GM18505 (cell line): Measurements from ENCODE around the gene BRD9.
"Not testable (repeated sequence)": the region's sequence is repeated elsewhere in the genome, so short reads cannot be mapped to it uniquely, and the experiment has no call there.

ENCODE experiments used
- ATAC-seq: cut with Tn5 transposase; IDR thresholded peaks from one replicate; pipeline ENCODE4 v1.9.1; 2021; ENCODE audit not compliant: unreplicated experiment
- POLR2A ChIP-seq: IDR thresholded peaks from 4 replicates; pipeline ENCODE4 v1.6.1; 2011; ENCODE audit warnings: borderline replicate concordance; ENCODE audit not compliant: insufficient read depth, insufficient read length; ENCODE audit errors: extremely low read depth

BRD9 gene

DNA sequence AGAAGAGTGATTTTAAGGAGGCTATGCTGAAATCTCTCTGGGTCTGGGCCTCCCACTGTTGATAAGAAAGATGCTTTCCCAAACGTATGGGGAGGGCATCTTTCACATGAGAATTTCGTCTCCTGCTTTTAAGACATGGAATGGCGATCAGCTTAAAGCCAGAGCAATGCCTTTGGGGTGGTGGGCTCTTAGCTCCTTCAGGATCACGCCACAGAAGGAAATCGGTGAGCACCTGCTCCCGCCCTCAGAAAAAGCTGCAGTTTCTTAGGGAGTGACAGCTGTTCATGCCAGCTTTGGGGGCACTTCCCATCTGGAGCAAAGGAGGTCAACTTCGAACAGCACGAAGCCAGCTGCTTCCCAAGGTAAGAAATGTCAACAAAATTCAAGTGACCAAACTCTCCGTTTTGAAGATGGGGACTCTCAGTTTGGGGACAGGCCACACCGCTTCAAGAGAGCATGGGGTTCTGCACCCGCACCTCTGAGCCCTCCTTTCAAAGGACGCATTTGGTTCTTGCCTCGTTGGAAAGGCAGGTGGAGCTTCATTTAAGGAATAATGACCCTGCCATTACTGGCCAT lies 39.1 kb upstream of the BRD9 start:
- ATAC-seq: no peak
- TF ChIP-seq POLR2A: no peak

DNA sequence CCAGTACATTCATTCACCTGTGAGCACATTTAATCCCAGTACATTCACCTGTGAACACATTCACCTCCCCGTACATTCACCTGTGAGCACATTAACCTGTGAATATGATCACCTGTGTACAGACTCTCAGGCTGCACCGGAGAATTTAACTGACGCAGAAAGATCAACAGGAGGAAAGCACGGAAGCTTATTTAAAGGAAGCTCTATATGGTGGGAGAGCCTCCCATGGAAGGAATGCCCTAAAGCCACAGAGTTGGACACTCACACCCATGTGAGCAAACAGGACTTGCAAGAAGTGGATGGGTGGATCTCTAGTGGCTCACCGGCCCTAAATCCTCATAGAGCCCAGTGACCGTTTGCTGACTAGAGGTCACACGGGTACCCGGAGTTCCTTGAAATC lies 38.3 kb upstream of the BRD9 start:
- no peak for TF ChIP-seq POLR2A
- no peak for ATAC-seq

DNA sequence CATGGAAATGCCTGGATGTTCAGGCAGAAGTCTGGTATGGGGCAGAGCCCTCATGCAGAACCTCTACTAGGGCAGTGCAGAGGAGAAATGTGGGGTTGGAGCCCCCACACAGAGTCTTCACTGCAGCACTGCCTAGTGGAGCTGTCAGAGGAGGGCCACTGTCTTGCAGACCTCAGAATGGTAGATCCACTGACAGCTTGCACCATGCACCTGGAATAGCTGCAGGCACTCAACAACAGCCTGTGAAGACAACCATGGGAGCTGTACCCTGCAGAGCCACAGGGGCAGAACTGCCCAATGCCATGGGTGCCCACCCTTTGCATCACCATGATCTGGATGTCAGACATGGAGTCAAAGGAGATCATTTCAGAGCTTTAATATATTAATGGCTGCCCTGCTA lies 37.0 kb upstream of the BRD9 start:
- TF ChIP-seq POLR2A: no peak
- ATAC-seq: no peak

DNA sequence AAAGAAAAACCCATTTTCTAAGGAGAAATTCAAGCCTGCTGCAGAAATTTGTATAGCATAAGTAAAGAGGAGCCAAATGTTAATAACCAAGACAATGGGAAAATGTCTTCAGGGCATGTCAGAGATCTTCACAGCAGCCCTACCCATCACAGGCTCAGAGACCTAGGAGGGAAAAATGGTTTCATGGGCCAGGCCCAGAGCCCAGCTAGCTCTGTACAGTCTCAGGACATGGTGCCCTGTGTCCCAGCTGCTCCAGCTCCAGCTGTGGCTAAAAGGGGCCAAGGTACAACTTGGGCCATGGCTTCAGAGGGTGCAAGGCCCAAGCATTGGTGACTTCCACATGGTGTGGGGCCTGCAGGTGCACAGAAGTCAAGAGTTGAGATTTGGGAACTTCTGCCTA lies 36.6 kb upstream of the BRD9 start:
- not testable (repeated sequence) for ATAC-seq

DNA sequence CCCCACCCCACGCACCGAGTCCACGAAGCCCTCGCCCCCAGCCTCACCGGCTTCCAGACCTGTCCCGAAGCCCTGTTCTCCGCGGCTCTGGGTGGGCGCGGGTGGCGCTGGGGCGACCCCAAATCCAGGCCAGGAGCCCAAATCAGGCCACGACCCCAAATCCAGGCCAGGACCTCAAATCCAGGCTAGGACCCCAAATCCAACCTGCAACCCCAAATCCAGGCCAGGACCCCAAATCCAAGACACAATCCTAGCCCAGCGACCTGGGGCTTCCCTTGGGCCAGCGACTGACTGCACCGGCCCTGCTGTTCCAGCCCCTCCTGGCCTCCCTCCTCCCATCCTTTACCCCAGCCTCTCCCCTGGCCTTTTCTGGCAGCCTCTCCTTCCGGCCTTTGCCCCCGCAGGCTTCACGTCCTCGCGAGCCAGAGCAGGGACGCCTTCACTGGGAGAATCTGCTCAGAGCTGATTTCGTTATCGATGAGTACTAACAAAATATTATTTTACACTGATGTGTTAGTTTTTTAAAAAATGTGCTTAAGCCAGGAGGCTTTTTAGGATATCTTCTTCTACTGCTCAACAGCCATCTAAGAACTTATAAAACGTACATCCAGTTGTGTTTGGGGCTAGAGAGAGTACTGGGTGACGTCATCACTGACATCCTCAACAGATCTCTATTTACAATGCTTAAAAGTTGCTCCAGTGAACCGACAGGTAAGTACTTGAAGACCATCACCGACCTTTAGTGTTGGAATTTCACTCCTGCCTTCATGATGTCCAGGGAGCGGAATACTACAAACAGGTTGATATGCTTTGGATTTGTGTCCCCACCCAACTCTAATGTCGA lies 34.8 kb upstream of the BRD9 start:
- no peak for TF ChIP-seq POLR2A
- ATAC-seq: no peak

DNA sequence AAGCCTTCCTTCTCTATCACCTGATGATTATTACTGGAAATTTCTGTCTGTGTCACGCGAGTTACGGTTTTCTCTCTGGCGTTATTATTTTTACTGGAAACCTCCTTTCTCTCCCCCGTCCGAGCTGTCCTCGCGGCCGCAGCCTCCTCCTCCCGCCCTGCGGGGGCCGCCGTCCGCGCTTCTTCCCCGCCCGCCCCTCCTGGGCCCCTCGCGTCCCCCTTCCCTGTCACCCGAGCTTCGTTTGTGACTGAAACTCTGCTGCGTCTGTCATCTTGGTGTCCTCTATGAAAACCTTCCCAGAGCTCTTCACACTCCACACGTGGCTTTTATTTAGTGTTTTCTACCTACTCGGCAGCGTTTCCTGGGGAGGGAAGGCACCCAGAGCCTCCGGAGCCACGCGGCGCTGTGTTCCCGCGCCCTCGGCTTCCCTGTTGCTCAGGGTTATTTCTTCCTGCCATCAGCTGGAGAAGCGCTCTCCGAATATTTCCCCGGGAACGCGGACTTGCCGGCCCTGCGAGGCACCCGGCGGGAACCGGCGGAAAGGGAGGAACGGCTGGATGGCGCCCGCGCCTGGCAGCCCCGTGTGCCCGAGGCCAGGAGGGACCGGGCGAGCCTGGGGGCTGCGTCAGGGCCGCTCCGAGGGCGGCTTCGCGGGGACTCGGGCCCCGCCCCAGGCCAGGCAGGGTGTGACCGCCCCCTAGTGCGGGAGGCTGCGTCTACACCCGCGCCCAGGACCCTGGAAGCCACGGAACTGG lies 34.0 kb upstream of the BRD9 start:
- no peak for TF ChIP-seq POLR2A
- no peak for ATAC-seq

DNA sequence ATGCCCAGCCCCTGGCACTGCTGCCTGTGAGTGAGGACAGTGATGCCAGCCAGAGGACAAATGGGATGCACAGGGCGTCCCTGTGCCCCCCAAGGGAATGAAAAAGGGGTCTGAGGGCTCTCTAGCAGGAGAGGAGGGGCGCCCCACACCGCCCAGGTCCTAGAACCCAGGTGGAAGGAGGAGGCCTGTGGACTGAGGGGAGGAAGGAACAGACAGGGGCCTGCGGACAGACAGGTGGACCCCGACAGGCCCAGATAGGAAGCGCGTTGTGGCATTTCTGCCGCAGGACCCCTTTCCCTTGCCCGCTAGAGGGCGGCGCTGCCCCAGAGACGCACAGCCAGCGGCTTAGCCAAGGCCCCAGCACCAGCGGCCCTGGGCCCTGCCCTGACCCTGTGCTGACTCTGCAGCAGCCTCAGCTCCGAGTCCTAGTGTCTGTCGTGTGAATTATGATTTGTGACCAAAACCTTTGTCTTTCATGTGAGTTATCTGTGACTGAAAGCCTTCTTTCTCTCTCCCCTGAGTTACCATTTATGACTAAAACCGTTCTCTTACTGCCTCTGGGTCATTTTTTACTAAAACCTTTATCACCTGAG lies 30.8 kb upstream of the BRD9 start:
- TF ChIP-seq POLR2A: no peak
- peak; percentile 61 for ATAC-seq

DNA sequence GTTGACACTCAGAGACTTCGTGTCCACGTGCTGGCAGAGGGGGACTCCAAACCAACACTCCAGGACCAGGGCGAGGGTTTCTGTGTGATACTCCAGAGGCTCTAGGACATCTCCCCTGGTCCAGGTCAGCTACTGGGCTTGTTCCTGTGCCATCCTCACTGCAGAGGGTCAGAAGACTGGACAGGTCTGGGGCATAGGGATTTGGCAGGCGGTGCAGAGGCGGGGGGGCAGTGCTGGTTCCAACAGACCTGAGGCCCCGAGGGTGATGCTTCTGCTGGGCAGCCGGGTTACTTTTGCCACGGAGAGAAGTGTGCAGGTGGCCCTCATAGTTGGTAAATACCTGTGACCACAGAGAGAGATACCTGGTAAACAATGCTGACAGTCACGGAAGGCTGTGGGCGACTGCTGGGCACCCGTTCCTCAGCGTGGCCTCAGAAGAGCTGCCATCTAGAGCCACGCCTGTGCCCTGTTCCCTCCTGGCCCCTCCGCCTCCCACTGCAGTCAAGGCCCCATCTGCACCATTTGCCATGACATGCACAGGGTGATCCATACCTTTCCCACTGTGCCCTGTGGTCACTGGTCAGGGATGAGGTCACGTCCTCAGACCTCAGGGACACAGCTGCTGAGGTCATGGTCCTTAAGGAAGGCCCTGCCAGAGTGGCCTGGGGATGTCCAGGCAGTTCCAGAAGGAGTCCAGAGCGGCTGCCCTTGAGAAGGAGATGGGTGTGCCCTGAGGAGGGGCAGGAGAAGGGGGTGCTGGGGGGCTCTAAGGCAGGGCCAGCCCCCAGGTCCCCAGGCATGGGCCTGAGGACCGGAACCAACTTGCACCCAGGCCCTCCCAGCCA lies 30.1 kb upstream of the BRD9 start:
- no peak for ATAC-seq
- TF ChIP-seq POLR2A: no peak

DNA sequence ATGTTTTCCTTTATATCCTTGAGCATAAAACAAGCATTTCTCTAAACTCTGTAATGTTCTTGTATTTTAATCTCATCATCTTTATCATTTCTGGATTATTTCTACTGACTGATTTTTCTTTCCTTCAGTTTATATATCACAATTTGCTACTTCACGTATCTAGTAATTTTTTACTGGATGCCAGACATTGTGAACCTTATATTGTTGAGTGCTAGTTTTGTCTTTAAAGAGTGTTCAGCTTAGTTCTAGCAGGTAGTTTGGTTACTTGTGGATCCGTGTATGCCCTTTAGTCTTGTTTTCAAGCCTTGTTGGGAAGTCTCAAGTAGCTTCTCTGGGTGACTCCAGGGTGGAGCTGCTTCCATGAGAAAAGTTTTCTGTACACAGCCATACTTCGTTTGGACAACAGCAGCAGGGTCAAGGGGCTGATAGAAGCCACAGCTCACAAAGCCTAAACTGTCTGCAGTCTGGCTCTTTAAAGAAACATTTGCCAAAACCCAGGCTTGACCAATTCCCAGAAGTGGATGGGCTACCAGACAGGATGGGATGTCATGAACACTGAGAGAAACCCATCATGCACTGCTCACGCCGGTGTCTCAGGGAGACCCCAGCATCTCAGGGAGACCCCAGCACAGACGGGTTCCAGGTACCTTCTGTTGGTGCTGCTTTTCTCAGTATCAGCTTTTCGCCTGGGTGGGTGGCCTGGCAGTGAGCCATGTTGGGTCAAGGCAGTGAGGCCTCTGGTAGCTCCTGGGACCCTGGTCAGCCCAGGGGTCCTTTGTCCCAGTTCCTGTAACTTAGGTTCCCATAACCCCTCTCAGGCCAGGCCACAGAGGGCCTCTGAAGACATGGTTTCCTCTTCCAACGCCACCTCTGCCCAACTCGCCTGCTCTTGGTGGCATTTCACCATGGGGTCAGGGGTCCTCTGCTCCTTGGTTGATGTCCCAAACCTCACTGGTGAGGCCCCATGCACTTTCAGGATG lies 29.1 kb upstream of the BRD9 start:
- no peak for TF ChIP-seq POLR2A
- no peak for ATAC-seq

DNA sequence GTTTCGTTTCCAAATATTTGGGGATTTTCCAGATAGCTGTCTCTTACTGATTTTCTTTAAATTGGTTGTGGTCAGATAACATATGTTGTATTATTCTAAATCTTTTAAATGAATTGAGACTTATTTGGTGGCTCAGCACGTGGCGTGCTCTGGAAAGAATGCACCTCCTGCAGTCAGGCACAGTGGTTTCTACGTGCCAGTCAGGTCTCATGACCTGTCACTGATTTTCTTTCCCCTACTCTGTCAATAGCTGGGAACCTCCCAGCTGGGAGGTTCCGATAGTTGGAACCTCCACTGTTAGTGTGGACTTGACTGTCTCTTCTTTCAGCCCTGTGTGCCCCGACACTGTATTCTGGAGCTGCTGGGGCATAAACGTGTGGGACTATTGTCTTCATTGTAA lies 27.7 kb upstream of the BRD9 start:
- ATAC-seq: no peak
- TF ChIP-seq POLR2A: no peak

DNA sequence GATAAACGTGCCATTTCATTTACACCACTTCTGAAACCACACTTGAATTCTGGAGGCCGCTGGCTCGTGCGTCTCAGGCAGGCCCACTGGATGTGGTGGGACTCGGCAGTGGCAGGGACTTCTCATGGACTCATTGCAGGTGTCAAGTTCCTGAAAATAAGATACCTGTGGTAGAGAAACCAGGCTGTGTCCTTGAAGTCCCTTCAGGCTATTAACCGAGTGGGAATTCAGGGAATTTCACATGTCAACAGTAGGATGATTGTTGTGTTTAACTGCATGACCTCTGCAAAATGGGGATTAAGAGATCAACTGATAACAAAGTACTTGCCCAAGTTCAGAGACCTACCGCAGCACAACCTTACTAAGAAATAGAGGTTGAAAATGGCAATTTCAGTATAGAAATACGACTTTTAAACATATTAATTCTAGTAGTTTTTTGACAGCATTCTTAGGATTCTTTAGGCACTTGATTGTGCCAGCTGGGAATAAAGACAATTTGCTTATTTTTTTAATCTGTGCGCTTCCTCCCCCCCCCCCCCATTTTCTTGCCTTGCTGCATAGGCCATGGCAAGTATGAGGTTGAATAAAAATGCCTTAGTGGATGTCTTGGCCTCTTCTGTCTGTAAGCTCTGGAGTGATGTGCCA lies 26.9 kb upstream of the BRD9 start:
- no peak for ATAC-seq
- TF ChIP-seq POLR2A: no peak

DNA sequence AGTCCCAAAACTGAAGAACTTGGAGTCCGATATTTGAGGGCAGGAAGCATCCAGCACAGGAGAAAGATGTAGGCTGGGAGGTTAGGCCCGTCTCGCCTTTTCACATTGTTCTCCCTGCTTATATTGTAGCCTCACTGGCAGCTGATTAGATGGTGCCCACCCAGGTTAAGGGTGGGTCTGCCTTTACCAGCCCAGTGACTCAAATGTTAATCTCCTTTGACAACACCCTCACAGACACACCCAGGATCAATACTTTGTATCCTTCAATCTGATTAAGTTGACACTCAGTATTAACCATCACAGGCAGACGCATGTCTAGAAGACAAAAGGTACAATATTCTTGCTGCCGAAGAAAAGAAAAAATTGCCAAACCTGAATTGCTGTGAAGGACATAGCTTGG lies 26.1 kb upstream of the BRD9 start:
- not testable (repeated sequence) for ATAC-seq
